IMR-90 (cell line): ENCODE data around the gene ERCC6. TPM values are rescaled to one million over a fixed set of nuclear protein-coding genes. Genes with fewer than 3 reads are reported as not detected.

Experiments
- ATAC-seq: fragments of 200-7000 bp; cut with Tn5 transposase; 2 replicates; pipeline ENCODE4 v1.9.1; 2020; ENCODE audit warnings: low read depth, mild to moderate bottlenecking, moderate library complexity
- BruUV-seq: library from RNA; stranded (reverse); fragments of 400-500 nt; replicated peaks from 2 replicates; lab custom pipeline; 2021; lab: Mats Ljungman, UMichigan
- CTCF ChIA-PET: fragments of 300-600 bp; formaldehyde crosslinking; extraction: SDS; loops from one replicate; lab custom pipeline; 2021; ENCODE audit warnings: antibody characterized with exemption; lab: Yijun Ruan, JAX
- POLR2A ChIA-PET: fragments of 300-600 bp; sonication (Branson Sonifier 250); formaldehyde crosslinking; loops from one replicate; lab custom pipeline; 2022; ENCODE audit warnings: antibody characterized with exemption; ENCODE audit not compliant: unreplicated experiment; lab: Charles Lee
- DNase-seq: peaks from one replicate; pipeline ENCODE4 v3.0.0; 2013
- H2AFZ ChIP-seq: replicated peaks from 2 replicates; pipeline ENCODE3; 2013; ENCODE audit warnings: low read length, mild to moderate bottlenecking; ENCODE audit not compliant: poor library complexity
- H2AK5ac ChIP-seq: 2 replicates; pipeline ENCODE4 v1.6.1; 2013; ENCODE audit warnings: low read depth, low read length, inconsistent platforms
- H2AK9ac ChIP-seq: replicated peaks from 2 replicates; pipeline ENCODE3; 2013; ENCODE audit warnings: mild to moderate bottlenecking, low read depth, low read length, moderate library complexity; ENCODE audit not compliant: poor library complexity
- H2BK120ac ChIP-seq: 2 replicates; pipeline ENCODE4 v1.6.1; 2013; ENCODE audit warnings: low read depth, low read length, inconsistent platforms
- H2BK15ac ChIP-seq: 3 replicates; pipeline ENCODE4 v1.6.1; 2013; ENCODE audit warnings: low read depth, low read length, inconsistent platforms
- H2BK20ac ChIP-seq: 2 replicates; pipeline ENCODE4 v1.6.1; 2013; ENCODE audit warnings: low read depth, mild to moderate bottlenecking, inconsistent platforms, low read length, moderate library complexity
- H2BK5ac ChIP-seq: 2 replicates; pipeline ENCODE4 v1.6.1; 2013; ENCODE audit warnings: mild to moderate bottlenecking, low read depth, low read length, inconsistent platforms; ENCODE audit not compliant: poor library complexity, severe bottlenecking
- H3K14ac ChIP-seq: replicated peaks from 2 replicates; pipeline ENCODE4 v1.6.1; 2013; ENCODE audit warnings: low read depth, low read length, inconsistent platforms
- H3K18ac ChIP-seq: 2 replicates; pipeline ENCODE4 v1.6.1; 2013; ENCODE audit warnings: low read depth, low read length, control low read depth
- H3K23ac ChIP-seq: 2 replicates; pipeline ENCODE4 v1.6.1; 2013; ENCODE audit warnings: low read depth, low read length, inconsistent platforms
- H3K27ac ChIP-seq: 2 replicates; pipeline ENCODE4 v1.5.1; 2013; ENCODE audit warnings: mild to moderate bottlenecking, control low read depth, low read length; ENCODE audit not compliant: insufficient read depth
- H3K27me3 ChIP-seq: 2 replicates; pipeline ENCODE4 v1.6.1; 2013; ENCODE audit warnings: low read length; ENCODE audit not compliant: control insufficient read depth, insufficient read depth
- H3K36me3 ChIP-seq: 2 replicates; pipeline ENCODE4 v1.6.1; 2013; ENCODE audit warnings: low read length, mixed read lengths; ENCODE audit not compliant: control insufficient read depth, insufficient read depth
- H3K4ac ChIP-seq: 2 replicates; pipeline ENCODE4 v1.6.1; 2013; ENCODE audit warnings: low read depth, low read length, inconsistent platforms
- H3K4me1 ChIP-seq: 2 replicates; pipeline ENCODE4 v1.6.1; 2013; ENCODE audit warnings: low read length, mixed read lengths; ENCODE audit not compliant: control insufficient read depth, insufficient read depth
- H3K4me2 ChIP-seq: 2 replicates; pipeline ENCODE4 v1.6.1; 2013; ENCODE audit warnings: low read depth, mild to moderate bottlenecking, control low read depth, low read length, moderate library complexity
- H3K4me3 ChIP-seq: 2 replicates; pipeline ENCODE4 v1.5.1; 2013; ENCODE audit warnings: low read depth, mild to moderate bottlenecking, control low read depth, low read length, moderate library complexity; ENCODE audit not compliant: insufficient read depth
- H3K56ac ChIP-seq: 2 replicates; pipeline ENCODE4 v1.6.1; 2013; ENCODE audit warnings: low read length, inconsistent platforms; ENCODE audit not compliant: insufficient read depth; ENCODE audit errors: extremely low read depth
- H3K79me1 ChIP-seq, 2 experiments: 2 replicates each; pipeline ENCODE4 v1.6.1; 2013; ENCODE audit warnings: low read length in 2 of 2, inconsistent platforms in 1 of 2, low read depth in 1 of 2
- H3K9ac ChIP-seq: 2 replicates; pipeline ENCODE4 v1.6.1; 2013; ENCODE audit warnings: low read depth, low read length, control low read depth
- H3K9me1 ChIP-seq: 2 replicates; pipeline ENCODE4 v1.6.1; 2013; ENCODE audit warnings: low read length, inconsistent platforms; ENCODE audit not compliant: insufficient read depth
- H3K9me3 ChIP-seq: 2 replicates; pipeline ENCODE4 v1.6.1; 2013; ENCODE audit warnings: low read length; ENCODE audit not compliant: control insufficient read depth, insufficient read depth
- H4K20me1 ChIP-seq: 2 replicates; pipeline ENCODE4 v1.6.1; 2013; ENCODE audit warnings: low read length, inconsistent platforms; ENCODE audit not compliant: insufficient read depth
- H4K5ac ChIP-seq: 2 replicates; pipeline ENCODE4 v1.6.1; 2013; ENCODE audit warnings: mild to moderate bottlenecking, low read depth, low read length, control low read depth
- H4K8ac ChIP-seq, 2 experiments: 2 replicates each; pipeline ENCODE4 v1.6.1; 2013; ENCODE audit warnings: low read depth in 2 of 2, low read length in 2 of 2, control low read depth in 1 of 2, inconsistent platforms in 1 of 2
- H4K91ac ChIP-seq: 2 replicates; pipeline ENCODE4 v1.6.1; 2013; ENCODE audit warnings: low read depth, low read length, inconsistent platforms; ENCODE audit not compliant: insufficient read depth
- SMC3 ChIP-seq: fragments of 150-350 bp; IDR thresholded peaks from 2 replicates; pipeline ENCODE4 v1.6.1; 2016; ENCODE audit warnings: low read depth, mild to moderate bottlenecking, antibody characterized with exemption, low read length, moderate library complexity
- WGBS, 2 experiments: methylation state at CpG; one replicate each; pipeline versions ENCODE4 v1.1.5 to v1.1.7; 2013; ENCODE audit warnings: missing lambda C conversion rate in 2 of 2; ENCODE audit not compliant: insufficient read length in 1 of 2; ENCODE audit errors: extremely low coverage in 2 of 2; 5-methylcytosine and 5-hydroxymethylcytosine counted together
- dilution Hi-C: fragments of 300-500 bp; cut with HindIII; formaldehyde crosslinking; loops from one replicate; pipeline ENCODE4 v1.14.3; 2018; ENCODE audit warnings: low sequenced_read_pairs; ENCODE audit not compliant: unreplicated experiment
- in situ Hi-C: fragments of 300-500 bp; cut with MboI; formaldehyde crosslinking; loops from 3 replicates; pipeline ENCODE4 v1.14.3; 2019; ENCODE audit warnings: low sequenced_read_pairs, inconsistent platforms, mixed read lengths
- intact Hi-C: fragments of 100-400 bp; cut with micrococcal nuclease; formaldehyde crosslinking; loops from 2 replicates; pipeline ENCODE4 v1.10.0; 2022
- polyA plus RNA-seq, 3 experiments: library from polyadenylated mRNA; depleted of rRNA; stranded (reverse); fragments of >200 nt; gene quantifications; 2 replicates each; pipeline ENCODE4 v1.2.3, GENCODE V29; 2012; ENCODE audit warnings: low replicate concordance in 1 of 3
- total RNA-seq: library from RNA; depleted of rRNA; stranded (reverse); fragments of >200 nt; gene quantifications from 2 replicates; pipeline ENCODE4 v1.2.3, GENCODE V29; 2012

Gene ERCC6
- total and polyA plus RNA-seq, 2 of the 4 experiments (the other 2 are of a cell fraction), result 7.3 to 14.9 TPM

GRCh38 chr10:49478819-49479218 lies 60.1 kb downstream of the ERCC6 start:
- no peak overlapping the region for H3K4ac ChIP-seq
- no peak overlapping the region for H3K9ac ChIP-seq
- H2AK5ac ChIP-seq, result no peak overlapping the region
- H3K4me3 ChIP-seq, result no peak overlapping the region
- ATAC-seq, result no peak
- WGBS, 2 experiments, result no CpG with 5 or more reads among the region's 3 CpGs
- H2BK5ac ChIP-seq, result no peak overlapping the region
- ChIA-PET POLR2A (no interaction called here), CTCF (interaction anchor here (1.1 kb wide), 1 partner anchor 82 kb away, joined by 4 read pairs; no protein-coding TSS in a partner anchor)
- H3K4me1 ChIP-seq, result no peaks in the 10 kb centered on the region
- H4K5ac ChIP-seq, result no peak overlapping the region
- H3K4me2 ChIP-seq, result no peak overlapping the region
- H3K27me3 ChIP-seq, result no peaks in the 10 kb centered on the region
- dilution Hi-C loops, result no loop called here
- no peaks in the 10 kb centered on the region; the same call in 1 of the 2 replicates for H3K9me1 ChIP-seq
- H3K36me3 ChIP-seq, result peaks cover 10% of the 10 kb centered on the region
- H4K20me1 ChIP-seq, result no peaks in the 10 kb centered on the region
- no peak overlapping the region for H4K8ac ChIP-seq
- no peak overlapping the region for H3K56ac ChIP-seq
- H2BK120ac ChIP-seq, result no peak overlapping the region
- H2BK20ac ChIP-seq, result no peak overlapping the region
- no TSS peak for BruUV-seq
- in situ Hi-C loops, result no loop called here
- H3K23ac ChIP-seq, result no peak overlapping the region
- no peak overlapping the region for H4K91ac ChIP-seq
- no peak for TF ChIP-seq SMC3
- H2BK15ac ChIP-seq, result no peak overlapping the region
- no peaks in the 10 kb centered on the region for H3K9me3 ChIP-seq
- no peak overlapping the region for H3K27ac ChIP-seq
- DNase-seq, result no peak
- H3K18ac ChIP-seq, result no peak overlapping the region
- intact Hi-C loops, result no loop called here
- no peak overlapping the region for H2AK9ac ChIP-seq
- no peaks in the 10 kb centered on the region; a peak in 1 of 4 replicates for H3K79me1 ChIP-seq
- no peak overlapping the region for H3K14ac ChIP-seq
- H2AFZ ChIP-seq, result no peak overlapping the region
